ENCODE results near the gene MBD3L2. TPM values are rescaled to one million over a fixed set of nuclear protein-coding genes. Genes with fewer than 3 reads are reported as not detected.

The MBD3L2 gene
- total RNA-seq, 6 experiments from 2014 or later: not detected

DNA sequence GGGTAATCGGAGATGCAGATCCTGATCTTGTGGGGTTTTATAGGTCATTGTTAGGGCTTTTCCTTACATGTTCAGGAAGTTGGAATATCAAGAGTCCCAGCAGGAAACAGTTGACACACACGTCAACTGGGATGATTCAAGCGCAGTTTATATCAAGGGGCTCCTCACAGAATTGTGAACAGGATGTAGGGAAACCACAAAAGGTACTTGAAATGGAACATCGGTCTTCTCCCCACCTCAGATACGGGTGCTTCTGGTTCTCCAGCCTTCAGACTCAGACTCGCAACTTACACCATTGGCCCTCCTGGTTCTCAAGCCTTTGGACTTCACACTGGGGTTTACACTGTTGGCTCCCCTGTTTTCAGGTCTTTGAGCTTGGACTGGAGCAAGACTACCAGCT, 39.9 kb downstream of the MBD3L2 start:
- peaks cover 71% of the 10 kb centered on the region for H3K36me3 Mint-ChIP-seq (ENCODE audit: low read depth)
- peaks cover 87% of the 10 kb centered on the region for H3K9me3 Mint-ChIP-seq
- no peaks in the 10 kb centered on the region for H3K4me1 Mint-ChIP-seq (ENCODE audit: low read depth)
- TF ChIP-seq, protein P1, sequence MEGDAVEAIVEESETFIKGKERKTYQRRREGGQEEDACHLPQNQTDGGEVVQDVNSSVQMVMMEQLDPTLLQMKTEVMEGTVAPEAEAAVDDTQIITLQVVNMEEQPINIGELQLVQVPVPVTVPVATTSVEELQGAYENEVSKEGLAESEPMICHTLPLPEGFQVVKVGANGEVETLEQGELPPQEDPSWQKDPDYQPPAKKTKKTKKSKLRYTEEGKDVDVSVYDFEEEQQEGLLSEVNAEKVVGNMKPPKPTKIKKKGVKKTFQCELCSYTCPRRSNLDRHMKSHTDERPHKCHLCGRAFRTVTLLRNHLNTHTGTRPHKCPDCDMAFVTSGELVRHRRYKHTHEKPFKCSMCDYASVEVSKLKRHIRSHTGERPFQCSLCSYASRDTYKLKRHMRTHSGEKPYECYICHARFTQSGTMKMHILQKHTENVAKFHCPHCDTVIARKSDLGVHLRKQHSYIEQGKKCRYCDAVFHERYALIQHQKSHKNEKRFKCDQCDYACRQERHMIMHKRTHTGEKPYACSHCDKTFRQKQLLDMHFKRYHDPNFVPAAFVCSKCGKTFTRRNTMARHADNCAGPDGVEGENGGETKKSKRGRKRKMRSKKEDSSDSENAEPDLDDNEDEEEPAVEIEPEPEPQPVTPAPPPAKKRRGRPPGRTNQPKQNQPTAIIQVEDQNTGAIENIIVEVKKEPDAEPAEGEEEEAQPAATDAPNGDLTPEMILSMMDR (IDR thresholded peaks at IDR 0.05): no peak
- peaks cover 4% of the 10 kb centered on the region for H3K27me3 Mint-ChIP-seq (ENCODE audit: insufficient read depth)
- H3K27ac Mint-ChIP-seq: no peak overlapping the region
- H3K4me3 Mint-ChIP-seq: no peak overlapping the region
- DNase-seq: no peak

DNA sequence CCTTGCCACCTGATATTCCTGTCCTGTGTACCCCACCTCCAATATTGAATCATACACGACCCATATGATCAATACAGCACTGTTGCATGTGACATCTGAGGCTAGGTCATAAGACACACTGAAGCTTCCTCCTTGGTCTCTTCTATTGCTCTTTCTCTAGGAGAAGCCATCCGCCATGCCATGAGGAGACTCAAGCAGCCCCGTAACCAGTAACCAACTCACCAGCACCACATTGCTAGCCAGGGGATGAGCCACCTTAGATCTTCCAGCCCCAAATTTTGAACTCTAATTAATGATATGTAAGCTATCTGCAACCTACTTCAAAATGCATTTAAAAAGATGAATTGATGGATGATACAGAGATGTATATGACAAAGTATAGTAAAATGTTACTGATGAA, 49.0 kb downstream of the MBD3L2 start:
- Mint-ChIP-seq H3K36me3 (ENCODE audit: low read depth) (peaks cover 31% of the 10 kb centered on the region), H3K27me3 (ENCODE audit: insufficient read depth) (peaks cover 4% of the 10 kb centered on the region), H3K9me3 (peaks cover 28% of the 10 kb centered on the region), H3K4me3 (peak overlapping the region; percentile 94), H3K27ac (peak overlapping the region; percentile 94), H3K4me1 (ENCODE audit: low read depth) (peaks cover 14% of the 10 kb centered on the region)
- DNase-seq: no peak
- TF ChIP-seq, protein P1 (IDR thresholded peaks at IDR 0.05): no peak

DNA sequence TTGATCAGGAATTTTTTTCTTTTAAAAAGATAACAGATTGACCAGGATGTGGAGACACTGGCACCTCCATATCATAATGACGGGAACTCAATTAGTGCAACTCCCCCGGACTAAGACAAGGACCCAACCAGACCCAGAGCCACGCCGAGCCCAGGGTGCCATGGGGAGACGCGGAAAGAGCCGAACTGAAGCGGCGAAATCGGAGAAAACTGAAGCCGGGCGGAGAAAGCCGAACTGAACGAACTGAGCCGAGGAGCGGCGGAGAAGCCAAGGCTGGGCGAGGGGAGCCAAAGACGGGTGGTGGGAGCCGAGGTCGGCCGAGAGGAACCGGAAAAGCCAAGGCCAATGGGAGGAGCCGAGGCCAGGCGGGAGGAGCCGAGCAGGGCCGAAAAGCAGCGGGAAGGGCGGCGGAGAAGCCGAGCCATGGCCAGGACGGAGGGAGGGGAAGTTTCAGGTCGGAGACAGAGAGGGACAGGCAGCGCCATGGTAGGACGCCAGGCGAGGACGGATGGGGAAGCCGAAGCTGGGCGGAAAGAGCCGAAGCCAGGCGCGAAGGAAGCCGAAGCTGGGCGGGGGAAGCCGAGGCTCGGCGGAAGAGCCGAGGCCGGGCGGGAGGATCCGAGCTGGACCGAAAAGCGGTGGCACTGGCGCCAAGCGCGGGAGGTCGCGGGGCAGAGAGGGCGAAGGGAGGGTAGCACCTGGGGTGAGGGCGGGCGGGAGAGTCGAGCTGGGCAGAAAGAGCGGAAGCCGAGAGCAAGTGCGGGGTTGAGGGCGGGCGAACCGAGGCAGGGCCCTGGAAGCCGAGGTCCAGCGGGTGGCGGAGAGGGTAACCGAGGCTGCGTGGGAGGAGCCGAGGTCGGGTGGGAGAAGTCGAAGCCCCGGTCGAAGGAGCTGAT, 49.8 kb downstream of the MBD3L2 start:
- DNase-seq: peak; percentile 89
- Mint-ChIP-seq H3K27me3 (ENCODE audit: insufficient read depth) (peaks cover 4% of the 10 kb centered on the region), H3K4me3 (peak overlapping the region; percentile 94), H3K9me3 (peaks cover 23% of the 10 kb centered on the region), H3K27ac (peak overlapping the region; percentile 94), H3K36me3 (ENCODE audit: low read depth) (peaks cover 26% of the 10 kb centered on the region), H3K4me1 (ENCODE audit: low read depth) (peaks cover 14% of the 10 kb centered on the region)
- TF ChIP-seq, protein P1 (IDR thresholded peaks at IDR 0.05): no peak

DNA sequence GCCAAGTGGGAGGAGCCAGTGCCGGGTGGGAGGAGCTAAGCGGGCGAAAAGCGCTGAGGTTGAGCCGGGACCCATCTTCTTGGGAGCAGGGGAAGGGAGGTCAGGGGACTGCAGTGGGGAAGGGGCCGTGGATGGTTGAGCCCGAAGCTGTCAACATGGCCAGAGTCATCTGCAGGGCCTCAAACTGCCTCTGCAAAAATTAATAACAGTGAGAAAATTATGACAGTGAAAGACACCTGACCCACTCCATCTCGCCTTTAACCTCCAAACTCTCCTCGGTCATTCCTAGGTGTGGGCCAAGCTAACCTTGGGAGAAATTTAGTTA, 50.4 kb downstream of the MBD3L2 start:
- peak overlapping the region; percentile 94 for H3K27ac Mint-ChIP-seq
- H3K27me3 Mint-ChIP-seq (ENCODE audit: insufficient read depth): peaks cover 4% of the 10 kb centered on the region
- H3K4me1 Mint-ChIP-seq (ENCODE audit: low read depth): peaks cover 14% of the 10 kb centered on the region
- H3K36me3 Mint-ChIP-seq (ENCODE audit: low read depth): peaks cover 26% of the 10 kb centered on the region
- DNase-seq: no peak
- TF ChIP-seq, protein P1 (IDR thresholded peaks at IDR 0.05): no peak
- H3K9me3 Mint-ChIP-seq: peaks cover 20% of the 10 kb centered on the region
- H3K4me3 Mint-ChIP-seq: peak overlapping the region; percentile 94

Other genes starting within 250 kb of the MBD3L2 start
- gene ADGRE1, start 161.7 kb upstream of the MBD3L2 start, total RNA-seq (2021; fragmentation: NEBNext Ultra II Directional; extraction: Animal tissue kit (Norgen Biotek cat#: 25700)): under 1 TPM in 4 of 6 experiments, not detected in 2; 0.14 to 0.33 (median 0.23) TPM
- not detected for gene MBD3L2B, start 27.9 kb upstream of the MBD3L2 start, total RNA-seq (2021; fragmentation: NEBNext Ultra II Directional; extraction: Animal tissue kit (Norgen Biotek cat#: 25700))
- gene MBD3L5, start 18.7 kb upstream of the MBD3L2 start, total RNA-seq (2021; fragmentation: NEBNext Ultra II Directional; extraction: Animal tissue kit (Norgen Biotek cat#: 25700)): not detected
- gene MBD3L4, start 9.1 kb upstream of the MBD3L2 start, total RNA-seq (2021; fragmentation: NEBNext Ultra II Directional; extraction: Animal tissue kit (Norgen Biotek cat#: 25700)): not detected
- gene MBD3L3, start 9.4 kb downstream of the MBD3L2 start, total RNA-seq (2021; fragmentation: NEBNext Ultra II Directional; extraction: Animal tissue kit (Norgen Biotek cat#: 25700)): not detected
- 1 to 10 TPM; 7.8 to 9.3 (median 8.7) TPM for gene ZNF557, start 20.4 kb downstream of the MBD3L2 start, total RNA-seq (2021; fragmentation: NEBNext Ultra II Directional; extraction: Animal tissue kit (Norgen Biotek cat#: 25700))
- gene INSR, start 245.1 kb downstream of the MBD3L2 start, total RNA-seq (2021; fragmentation: NEBNext Ultra II Directional; extraction: Animal tissue kit (Norgen Biotek cat#: 25700)): 1 to 10 TPM; 2.1 to 6.3 (median 2.5) TPM